H1 (cell line): ENCODE measurements around the gene HERC4. TPM values are rescaled to one million over a fixed set of nuclear protein-coding genes. Genes with fewer than 3 reads are reported as not detected.

ENCODE experiments used
- CTCF ChIA-PET: fragments of 300-600 bp; sonication (Branson Sonifier 250); formaldehyde crosslinking; loops from one replicate; lab custom pipeline; 2021; ENCODE audit not compliant: partially characterized antibody; lab: Charles Lee
- POLR2A ChIA-PET: fragments of 300-600 bp; sonication (Branson Sonifier 250); formaldehyde crosslinking; loops from one replicate; lab custom pipeline; 2021; ENCODE audit warnings: inconsistent platforms; ENCODE audit not compliant: partially characterized antibody; lab: Charles Lee
- DNase-seq, 2 experiments: peaks; one replicate each; pipeline versions ENCODE4 v3.0.0 to v3.0.0-alpha.2; 2010 to 2022; ENCODE audit warnings: low spot score in 2 of 2, low read depth in 1 of 2, mixed read lengths in 1 of 2
- FAIRE-seq: peaks from 2 replicates; lab custom pipeline; 2011; peaks lifted over from hg19 to GRCh38; lab: Jason Lieb, UNC
- H2AFZ ChIP-seq: 2 replicates; pipeline ENCODE4 v1.8.1; 2012; ENCODE audit warnings: low read length, inconsistent platforms
- H2AK5ac ChIP-seq: 2 replicates; pipeline ENCODE4 v1.6.1; 2013; ENCODE audit warnings: low read depth, low read length
- H2BK120ac ChIP-seq: replicated peaks from 2 replicates; pipeline ENCODE3; 2013; ENCODE audit warnings: low read depth, low read length, inconsistent platforms
- H2BK12ac ChIP-seq: 2 replicates; pipeline ENCODE4 v1.6.1; 2013; ENCODE audit warnings: low read depth, low read length
- H2BK15ac ChIP-seq: 2 replicates; pipeline ENCODE4 v1.6.1; 2013; ENCODE audit warnings: low read length
- H2BK20ac ChIP-seq: 2 replicates; pipeline ENCODE4 v1.6.1; 2013; ENCODE audit warnings: low read length
- H2BK5ac ChIP-seq: 2 replicates; pipeline ENCODE4 v1.6.1; 2013; ENCODE audit warnings: low read depth, low read length
- H3K14ac ChIP-seq: 2 replicates; pipeline ENCODE4 v1.6.1; 2013; ENCODE audit warnings: inconsistent platforms; ENCODE audit not compliant: insufficient read length
- H3K18ac ChIP-seq: 2 replicates; pipeline ENCODE4 v1.6.1; 2013; ENCODE audit warnings: low read length; ENCODE audit errors: extremely low read depth
- H3K23ac ChIP-seq: 2 replicates; pipeline ENCODE4 v1.6.1; 2013; ENCODE audit warnings: inconsistent platforms; ENCODE audit not compliant: insufficient read length
- H3K23me2 ChIP-seq: 2 replicates; pipeline ENCODE4 v1.6.1; 2013; ENCODE audit warnings: low read depth, low read length
- H3K27ac ChIP-seq: 2 replicates; pipeline ENCODE4 v1.6.1; 2011; ENCODE audit warnings: low read depth, low read length, inconsistent platforms
- H3K27me3 ChIP-seq, 4 experiments: replicated peaks in 1 of 4; 1 replicate in 1 of 4; 2 replicates in 3 of 4; pipeline versions ENCODE4 v1.6.1 to v1.8.1; 2011 to 2013; ENCODE audit warnings: low read length in 3 of 4, mild to moderate bottlenecking in 3 of 4, inconsistent platforms in 2 of 4, mixed read lengths in 2 of 4, moderate library complexity in 1 of 4; ENCODE audit not compliant: control insufficient read depth in 3 of 4, insufficient read depth in 3 of 4; ENCODE audit errors: extremely low read depth in 1 of 4
- H3K36me3 ChIP-seq, 4 experiments: 2 replicates each; pipeline versions ENCODE4 v1.6.1 to v1.8.1; 2011 to 2013; ENCODE audit warnings: mild to moderate bottlenecking in 4 of 4, low read length in 3 of 4, moderate library complexity in 2 of 4, control low read depth in 1 of 4, inconsistent platforms in 1 of 4; ENCODE audit not compliant: insufficient read depth in 4 of 4, control insufficient read depth in 2 of 4
- H3K4ac ChIP-seq: replicated peaks from 2 replicates; pipeline ENCODE3; 2013; ENCODE audit warnings: low read length, low read depth, mixed read lengths, inconsistent platforms; ENCODE audit not compliant: insufficient read length
- H3K4me1 ChIP-seq, 4 experiments: replicated peaks in 1 of 4; 1 replicate in 1 of 4; 2 replicates in 3 of 4; pipeline versions ENCODE4 v1.6.1 to v1.8.1; 2011 to 2013; ENCODE audit warnings: low read length in 3 of 4, inconsistent platforms in 2 of 4, mixed read lengths in 1 of 4; ENCODE audit not compliant: insufficient read depth in 4 of 4, control insufficient read depth in 3 of 4
- H3K4me2 ChIP-seq, 2 experiments: 2 replicates each; pipeline versions ENCODE4 v1.6.1 to v1.8.1; 2011 to 2013; ENCODE audit warnings: low read depth in 2 of 2, low read length in 2 of 2, control low read depth in 1 of 2, inconsistent platforms in 1 of 2, mild to moderate bottlenecking in 1 of 2; ENCODE audit not compliant: insufficient read depth in 1 of 2
- H3K4me3 ChIP-seq, 4 experiments: fragments of 200-600, 300-600 bp in 1 of 4; sonication (generic), shearing (Covaris generic), sonication (Bioruptor Twin) in 1 of 4; 2 replicates each; pipeline versions ENCODE4 v1.5.1 to v1.8.1; 2011 to 2016; ENCODE audit warnings: low read length in 4 of 4, low read depth in 3 of 4, control low read depth in 2 of 4, inconsistent platforms in 2 of 4, mild to moderate bottlenecking in 2 of 4, mixed read lengths in 1 of 4, moderate library complexity in 1 of 4; ENCODE audit not compliant: insufficient read depth in 2 of 4; ENCODE audit errors: extremely low read depth in 1 of 4
- H3K56ac ChIP-seq: replicated peaks from 2 replicates; pipeline ENCODE3; 2013; ENCODE audit warnings: low read depth, mild to moderate bottlenecking, mixed read lengths, low read length, inconsistent platforms; ENCODE audit not compliant: insufficient read length
- H3K79me1 ChIP-seq: 2 replicates; pipeline ENCODE4 v1.6.1; 2013; ENCODE audit warnings: low read depth, low read length, control low read depth
- H3K79me2 ChIP-seq, 2 experiments: 2 replicates each; pipeline versions ENCODE4 v1.6.1 to v1.8.1; 2012 to 2013; ENCODE audit warnings: low read length in 2 of 2, mild to moderate bottlenecking in 2 of 2, inconsistent platforms in 1 of 2; ENCODE audit not compliant: insufficient read depth in 2 of 2, control insufficient read depth in 1 of 2
- H3K9ac ChIP-seq, 4 experiments: replicated peaks in 1 of 4; 1 replicate in 1 of 4; 2 replicates in 3 of 4; pipeline versions ENCODE4 v1.6.1 to v1.8.1; 2011 to 2013; ENCODE audit warnings: low read depth in 3 of 4, low read length in 3 of 4, control low read depth in 2 of 4, mild to moderate bottlenecking in 2 of 4, moderate library complexity in 2 of 4, inconsistent platforms in 1 of 4; ENCODE audit errors: extremely low read depth in 1 of 4
- H3K9me3 ChIP-seq, 2 experiments: 2 replicates each; pipeline versions ENCODE4 v1.6.1 to v1.8.1; 2012 to 2013; ENCODE audit warnings: mild to moderate bottlenecking in 2 of 2, moderate library complexity in 2 of 2, control low read depth in 1 of 2, inconsistent platforms in 1 of 2, low read depth in 1 of 2, low read length in 1 of 2, mixed read lengths in 1 of 2; ENCODE audit not compliant: insufficient read depth in 2 of 2
- H4K20me1 ChIP-seq, 2 experiments: replicated peaks in 1 of 2; 2 replicates each; pipeline versions ENCODE3 to v1.8.1; 2011 to 2013; ENCODE audit warnings: inconsistent platforms in 2 of 2, low read length in 2 of 2, mild to moderate bottlenecking in 1 of 2; ENCODE audit not compliant: insufficient read depth in 2 of 2, control insufficient read depth in 1 of 2
- H4K5ac ChIP-seq: 2 replicates; pipeline ENCODE4 v1.6.1; 2013; ENCODE audit warnings: low read length, low read depth, mixed read lengths, inconsistent platforms; ENCODE audit not compliant: insufficient read length
- H4K8ac ChIP-seq: 2 replicates; pipeline ENCODE4 v1.8.0; 2013; ENCODE audit warnings: mild to moderate bottlenecking, moderate library complexity, low read length, inconsistent platforms; ENCODE audit not compliant: insufficient read depth; ENCODE audit errors: extremely low read depth
- H4K91ac ChIP-seq: replicated peaks from 2 replicates; pipeline ENCODE3; 2013; ENCODE audit warnings: low read length, mixed read lengths, inconsistent platforms; ENCODE audit not compliant: insufficient read length
- JUN ChIP-seq: IDR thresholded peaks from 2 replicates; pipeline ENCODE4 v1.6.1; 2011; ENCODE audit warnings: low read depth, mild to moderate bottlenecking, improper control_type of control experiment, low read length
- WGBS, 2 experiments: shearing (Covaris generic) in 1 of 2; methylation state at CpG; one replicate each; pipeline versions ENCODE4 v1.1.6 to v1.1.7; 2013 to 2015; ENCODE audit warnings: low lambda C conversion rate in 2 of 2, mixed read lengths in 2 of 2, inconsistent platforms in 1 of 2, low coverage in 1 of 2, missing lambda C conversion rate in 1 of 2; ENCODE audit not compliant: insufficient replicate concordance in 2 of 2, insufficient coverage in 1 of 2, insufficient read length in 1 of 2; ENCODE audit errors: extremely low coverage in 1 of 2, missing lambda C conversion rate in 1 of 2; 5-methylcytosine and 5-hydroxymethylcytosine counted together
- polyA plus RNA-seq, 7 experiments: library from polyadenylated mRNA; depleted of rRNA in 3 of 7; stranded (reverse) in 5 of 7; unstranded in 2 of 7; fragments of >200 nt in 5 of 7; fragments of 200-250 nt in 2 of 7; gene quantifications; 1 replicate in 5 of 7; 2 replicates in 1 of 7; 4 replicates in 1 of 7; pipeline versions ENCODE4 v1.2.1 to v1.2.3, GENCODE V29; 2011 to 2013; ENCODE audit warnings: missing spikeins in 2 of 7, mixed read lengths in 2 of 7
- total RNA-seq: library from RNA; stranded (reverse); fragmentation: NEBNext Ultra II Directional; extraction: Animal tissue kit (Norgen Biotek cat#: 25700); gene quantifications from 2 replicates; pipeline ENCODE4 v1.2.1, GENCODE V29; 2021

The HERC4 gene
- total and polyA plus RNA-seq, 2 of the 8 experiments (the other 6 are each of a cell fraction or from before 2014, with no cell fraction given): 7.5 to 44.0 TPM

DNA sequence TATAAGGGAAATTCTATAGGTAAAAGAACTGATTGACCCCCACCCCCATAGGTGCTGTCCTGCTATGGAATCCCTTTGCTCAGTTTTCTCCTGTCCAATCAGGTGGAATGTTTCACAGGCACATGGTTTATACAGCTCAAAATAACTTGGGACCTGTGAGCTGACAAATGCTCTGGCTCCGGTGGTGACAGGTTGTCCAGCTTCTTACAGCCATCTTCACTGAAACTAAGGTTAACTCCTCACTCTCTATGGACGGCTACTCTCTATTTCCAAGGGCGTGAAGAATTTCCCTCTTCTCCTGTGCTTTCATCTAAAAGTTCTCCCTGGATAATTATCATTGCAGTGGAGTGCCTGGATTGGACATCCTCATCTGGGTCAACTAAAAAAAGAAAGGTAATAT is 34.2 kb upstream of the HERC4 start, which contains the start of gene MYPN:
TSS of gene MYPN (plus strand) at position 158 of the 400 bp plus-strand sequence. CDS start 11,951 bp downstream, outside the sequence.
- no peak within 1 kb of the TSS for H2BK120ac ChIP-seq
- no peaks in the 10 kb centered on the region for H3K4me1 ChIP-seq
- DNase-seq (no peak), FAIRE-seq (no peak)
- no peak within 1 kb of the TSS for H2BK5ac ChIP-seq
- no peaks in the 10 kb centered on the region for H3K36me3 ChIP-seq
- H2AK5ac ChIP-seq: no peak within 1 kb of the TSS
- no peak within 1 kb of the TSS for H3K23ac ChIP-seq
- H4K5ac ChIP-seq: no peak within 1 kb of the TSS
- no peak within 1 kb of the TSS for H3K4ac ChIP-seq
- H3K9ac ChIP-seq: no peak within 1 kb of the TSS
- no peak within 1 kb of the TSS for H3K4me2 ChIP-seq
- WGBS, 2 experiments: 82% methylated on average over 3 of the region's 3 CpGs; no CpG with 5 or more reads in 1 of the 2 experiments
- H3K14ac ChIP-seq: no peak within 1 kb of the TSS
- no peak within 1 kb of the TSS for H2AFZ ChIP-seq
- POLR2A ChIA-PET: no interaction called here
- no peaks in the 10 kb centered on the region for H4K20me1 ChIP-seq
- no peak within 1 kb of the TSS for H2BK15ac ChIP-seq
- H2BK20ac ChIP-seq: no peak within 1 kb of the TSS
- CTCF ChIA-PET: interaction anchor here (0.8 to 1.0 kb wide), 2 partner anchors 15 to 46 kb away, joined by 3 read pairs; no protein-coding TSS in a partner anchor
- no peak for TF ChIP-seq JUN
- no peaks in the 10 kb centered on the region for H3K23me2 ChIP-seq
- H4K8ac ChIP-seq: no peak within 1 kb of the TSS
- no peak within 1 kb of the TSS for H3K18ac ChIP-seq
- no peak within 1 kb of the TSS for H4K91ac ChIP-seq
- H3K27ac ChIP-seq: no peak within 1 kb of the TSS
- no peak within 1 kb of the TSS for H3K56ac ChIP-seq
- H3K79me2 ChIP-seq: no peaks in the 10 kb centered on the region
- no peaks in the 10 kb centered on the region for H3K9me3 ChIP-seq
- H2BK12ac ChIP-seq: no peak within 1 kb of the TSS
- H3K27me3 ChIP-seq: no peaks in the 10 kb centered on the region
- H3K4me3 ChIP-seq: no peak within 1 kb of the TSS
- no peaks in the 10 kb centered on the region for H3K79me1 ChIP-seq
